Astrocyte (in vitro differentiated cells and primary cell): ENCODE data around the gene SURF6. TPM values are rescaled to one million over a fixed set of nuclear protein-coding genes. Genes with fewer than 3 reads are reported as not detected.

Source experiments
- DNase-seq: peaks from one replicate; pipeline ENCODE4 v3.0.0-alpha.2; 2010; ENCODE audit warnings: low read depth
- FAIRE-seq: peaks from 2 replicates; lab custom pipeline; 2011; peaks lifted over from hg19 to GRCh38; lab: Jason Lieb, UNC
- H2AFZ ChIP-seq: 2 replicates; pipeline ENCODE4 v1.6.0; 2012; ENCODE audit warnings: low read depth, low read length, inconsistent platforms
- H3K27ac ChIP-seq: 2 replicates; pipeline ENCODE4 v1.5.1; 2011; ENCODE audit warnings: low read depth, low read length, inconsistent platforms
- H3K27me3 ChIP-seq: 2 replicates; pipeline ENCODE4 v1.6.0; 2011; ENCODE audit warnings: low read length, inconsistent platforms; ENCODE audit not compliant: insufficient read depth
- H3K36me3 ChIP-seq: 2 replicates; pipeline ENCODE4 v1.5.1; 2011; ENCODE audit warnings: low read length, inconsistent platforms; ENCODE audit not compliant: insufficient read depth
- H3K4me1 ChIP-seq: 2 replicates; pipeline ENCODE4 v1.5.1; 2011; ENCODE audit warnings: low read length, inconsistent platforms; ENCODE audit not compliant: insufficient read depth
- H3K4me2 ChIP-seq: 2 replicates; pipeline ENCODE4 v1.6.0; 2012; ENCODE audit warnings: low read length, inconsistent platforms
- H3K4me3 ChIP-seq: 2 replicates; pipeline ENCODE4 v1.5.1; 2011; ENCODE audit warnings: low read depth, mild to moderate bottlenecking, low read length, inconsistent platforms; ENCODE audit not compliant: insufficient read depth
- H3K79me2 ChIP-seq: 2 replicates; pipeline ENCODE4 v1.6.0; 2012; ENCODE audit warnings: mild to moderate bottlenecking, low read length, inconsistent platforms; ENCODE audit not compliant: insufficient read depth
- H3K9ac ChIP-seq: 2 replicates; pipeline ENCODE4 v1.6.0; 2012; ENCODE audit warnings: mild to moderate bottlenecking, low read length, inconsistent platforms
- H3K9me3 ChIP-seq: 2 replicates; pipeline ENCODE4 v1.5.1; 2012; ENCODE audit warnings: low read depth, mild to moderate bottlenecking, low read length, inconsistent platforms; ENCODE audit not compliant: insufficient read depth
- H4K20me1 ChIP-seq: 2 replicates; pipeline ENCODE4 v1.6.0; 2012; ENCODE audit warnings: low read length, inconsistent platforms; ENCODE audit not compliant: insufficient read depth
- H3K27ac Mint-ChIP-seq: one replicate; pipeline ENCODE4 v1.8.0; 2021; ENCODE audit warnings: mild to moderate bottlenecking, mixed read lengths; ENCODE audit not compliant: unreplicated experiment
- H3K27me3 Mint-ChIP-seq: one replicate; pipeline ENCODE4 v1.8.0; 2021; ENCODE audit warnings: low read depth, mixed read lengths; ENCODE audit not compliant: unreplicated experiment
- H3K36me3 Mint-ChIP-seq: one replicate; pipeline ENCODE4 v1.8.0; 2021; ENCODE audit warnings: low read depth, mixed read lengths; ENCODE audit not compliant: unreplicated experiment
- H3K4me1 Mint-ChIP-seq: one replicate; pipeline ENCODE4 v1.8.0; 2021; ENCODE audit warnings: low read depth, mixed read lengths; ENCODE audit not compliant: unreplicated experiment
- H3K4me3 Mint-ChIP-seq: one replicate; pipeline ENCODE4 v1.8.0; 2021; ENCODE audit warnings: mild to moderate bottlenecking, moderate library complexity, mixed read lengths; ENCODE audit not compliant: unreplicated experiment
- H3K9me3 Mint-ChIP-seq: one replicate; pipeline ENCODE4 v1.8.0; 2021; ENCODE audit warnings: mild to moderate bottlenecking, mixed read lengths; ENCODE audit not compliant: unreplicated experiment
- EZH2 ChIP-seq: IDR thresholded peaks from 2 replicates; pipeline ENCODE4 v1.6.1; 2012; ENCODE audit warnings: mild to moderate bottlenecking, low read length, inconsistent platforms; ENCODE audit not compliant: insufficient read depth
- total RNA-seq: library from RNA; stranded (reverse); gene quantifications from 2 replicates; pipeline ENCODE4 v1.2.1, GENCODE V29; 2021
- TF ChIP-seq, protein P1 (sequence below): IDR thresholded peaks from 2 replicates; pipeline ENCODE4 v1.5.1; 2011; ENCODE audit warnings: low read depth, mild to moderate bottlenecking, inconsistent platforms, low read length, moderate library complexity; ENCODE audit not compliant: insufficient read depth

SURF6 gene
- total RNA-seq, 1 donor from 2014 or later: 25.1 TPM

- Mint-ChIP-seq H3K9me3 (no peaks in the 10 kb centered on the region), H3K4me3 (no peak overlapping the region), H3K27me3 (no peaks in the 10 kb centered on the region), H3K4me1 (peaks cover 6% of the 10 kb centered on the region), H3K27ac (no peak overlapping the region), H3K36me3 (peaks cover 20% of the 10 kb centered on the region)
- Histone ChIP-seq H3K79me2 (peaks cover 38% of the 10 kb centered on the region), H3K9ac (no peak overlapping the region), H3K9me3 (no peaks in the 10 kb centered on the region), H3K27me3 (no peaks in the 10 kb centered on the region), H3K36me3 (peaks cover 28% of the 10 kb centered on the region), H3K27ac (no peak overlapping the region), H4K20me1 (peaks cover 30% of the 10 kb centered on the region), H2AFZ (no peak overlapping the region), H3K4me3 (no peak overlapping the region), H3K4me1 (peaks cover 9% of the 10 kb centered on the region), H3K4me2 (no peak overlapping the region)
- TF ChIP-seq, protein P1, sequence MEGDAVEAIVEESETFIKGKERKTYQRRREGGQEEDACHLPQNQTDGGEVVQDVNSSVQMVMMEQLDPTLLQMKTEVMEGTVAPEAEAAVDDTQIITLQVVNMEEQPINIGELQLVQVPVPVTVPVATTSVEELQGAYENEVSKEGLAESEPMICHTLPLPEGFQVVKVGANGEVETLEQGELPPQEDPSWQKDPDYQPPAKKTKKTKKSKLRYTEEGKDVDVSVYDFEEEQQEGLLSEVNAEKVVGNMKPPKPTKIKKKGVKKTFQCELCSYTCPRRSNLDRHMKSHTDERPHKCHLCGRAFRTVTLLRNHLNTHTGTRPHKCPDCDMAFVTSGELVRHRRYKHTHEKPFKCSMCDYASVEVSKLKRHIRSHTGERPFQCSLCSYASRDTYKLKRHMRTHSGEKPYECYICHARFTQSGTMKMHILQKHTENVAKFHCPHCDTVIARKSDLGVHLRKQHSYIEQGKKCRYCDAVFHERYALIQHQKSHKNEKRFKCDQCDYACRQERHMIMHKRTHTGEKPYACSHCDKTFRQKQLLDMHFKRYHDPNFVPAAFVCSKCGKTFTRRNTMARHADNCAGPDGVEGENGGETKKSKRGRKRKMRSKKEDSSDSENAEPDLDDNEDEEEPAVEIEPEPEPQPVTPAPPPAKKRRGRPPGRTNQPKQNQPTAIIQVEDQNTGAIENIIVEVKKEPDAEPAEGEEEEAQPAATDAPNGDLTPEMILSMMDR: no peak
- TF ChIP-seq EZH2: no peak
- FAIRE-seq (no peak), DNase-seq (no peak)
Measured at GRCh38 chr9:133344071-133344470, 8.1 kb upstream of the SURF6 start.

DNA sequence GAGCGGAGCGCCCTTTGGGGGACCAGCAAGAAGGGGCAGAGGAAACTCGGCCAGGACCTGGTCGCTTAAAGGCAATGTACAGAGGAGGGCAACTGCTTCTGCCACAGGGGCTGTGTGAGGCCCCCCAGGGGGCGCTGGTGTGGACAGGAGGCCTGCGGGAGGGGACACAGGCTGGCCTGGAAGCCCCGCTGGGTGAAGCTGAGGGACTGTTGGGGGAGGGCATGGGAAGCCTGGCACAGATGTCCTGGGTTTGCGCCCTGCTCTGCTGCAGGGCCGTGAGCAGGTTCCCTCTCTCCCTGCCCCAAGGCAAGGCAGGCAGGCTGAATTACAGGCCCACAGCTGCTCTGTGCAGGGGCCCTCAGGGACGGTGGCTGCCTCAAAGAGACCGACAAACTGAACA lies 6.6 kb upstream of the SURF6 start:
- H3K4me2 ChIP-seq: no peak overlapping the region
- no peak overlapping the region for H3K27ac Mint-ChIP-seq
- TF ChIP-seq, protein P1: no peak
- no peak for TF ChIP-seq EZH2
- FAIRE-seq (no peak), DNase-seq (no peak)
- H3K9ac ChIP-seq: no peak overlapping the region
- H3K27me3 Mint-ChIP-seq: no peaks in the 10 kb centered on the region
- no peak overlapping the region for H3K4me3 Mint-ChIP-seq
- peaks cover 26% of the 10 kb centered on the region for H3K36me3 ChIP-seq
- no peak overlapping the region for H3K4me3 ChIP-seq
- H3K79me2 ChIP-seq: peaks cover 25% of the 10 kb centered on the region
- H3K27me3 ChIP-seq: no peaks in the 10 kb centered on the region
- peaks cover 16% of the 10 kb centered on the region for H3K36me3 Mint-ChIP-seq
- H3K4me1 Mint-ChIP-seq: peaks cover 5% of the 10 kb centered on the region
- peaks cover 8% of the 10 kb centered on the region for H3K4me1 ChIP-seq
- peaks cover 21% of the 10 kb centered on the region for H4K20me1 ChIP-seq
- H3K9me3 ChIP-seq: no peaks in the 10 kb centered on the region
- no peak overlapping the region for H2AFZ ChIP-seq
- no peak overlapping the region for H3K27ac ChIP-seq
- H3K9me3 Mint-ChIP-seq: no peaks in the 10 kb centered on the region

- FAIRE-seq (no peak), DNase-seq (no peak)
- H3K36me3 ChIP-seq: peaks cover 26% of the 10 kb centered on the region
- TF ChIP-seq EZH2: no peak
- TF ChIP-seq, protein P1: no peak
- H3K4me2 ChIP-seq: no peak overlapping the region
- H3K4me1 Mint-ChIP-seq: peaks cover 5% of the 10 kb centered on the region
- H3K27me3 ChIP-seq: no peaks in the 10 kb centered on the region
- peaks cover 20% of the 10 kb centered on the region for H3K79me2 ChIP-seq
- H3K27me3 Mint-ChIP-seq: no peaks in the 10 kb centered on the region
- H3K4me3 ChIP-seq: no peak overlapping the region
- H2AFZ ChIP-seq: no peak overlapping the region
- no peaks in the 10 kb centered on the region for H3K9me3 Mint-ChIP-seq
- peaks cover 21% of the 10 kb centered on the region for H4K20me1 ChIP-seq
- H3K4me3 Mint-ChIP-seq: no peak overlapping the region
- H3K27ac Mint-ChIP-seq: no peak overlapping the region
- H3K27ac ChIP-seq: no peak overlapping the region
- no peaks in the 10 kb centered on the region for H3K9me3 ChIP-seq
- peaks cover 16% of the 10 kb centered on the region for H3K36me3 Mint-ChIP-seq
- peaks cover 8% of the 10 kb centered on the region for H3K4me1 ChIP-seq
- H3K9ac ChIP-seq: no peak overlapping the region
Measured at GRCh38 chr9:133342069-133342406, 6.0 kb upstream of the SURF6 start.
